ENCODE measurements around the gene PVALEF. TPM values are rescaled to one million over a fixed set of nuclear protein-coding genes. Genes with fewer than 3 reads are reported as not detected.
A peak's percentile ranks its signal among the peaks of the same experiment; 100 is the strongest.

Gene PVALEF
- total RNA-seq, 1 experiment from 2014 or later = not detected

- peaks cover 15% of the 10 kb centered on the region in 2 experiments for H3K4me1 Mint-ChIP-seq
- no peak overlapping the region for H2AK5ac ChIP-seq (ENCODE audit: insufficient read length, low read length)
- no peak overlapping the region for H3T11ph ChIP-seq (ENCODE audit: low read length)
- H4K91ac ChIP-seq (ENCODE audit: insufficient read length, low read depth, low read length) = no peak overlapping the region
- H3K9ac ChIP-seq (ENCODE audit: extremely low read depth, insufficient read length, low read length) = peak overlapping the region; percentile 4
- no peak overlapping the region for H2BK120ac ChIP-seq (ENCODE audit: low read depth, low read length, poor library complexity, severe bottlenecking)
- no peak overlapping the region for H3K56ac ChIP-seq (ENCODE audit: insufficient read length, low read depth, low read length)
- H3K4me3 Mint-ChIP-seq = peak overlapping the region; percentile 69 to 83
- H3K4ac ChIP-seq (ENCODE audit: low read depth, low read length) = no peak overlapping the region
- no peak overlapping the region for H3K18ac ChIP-seq (ENCODE audit: insufficient read length, low read depth, low read length)
- H3K9me3 Mint-ChIP-seq = no peaks in the 10 kb centered on the region; a peak in 1 of 5 replicates
- H3K23ac ChIP-seq (ENCODE audit: insufficient read length, low read depth, low read length) = no peak overlapping the region
- peaks cover 20% of the 10 kb centered on the region for H3K27me3 Mint-ChIP-seq (ENCODE audit: low read depth)
- WGBS (ENCODE audit: extremely low coverage, insufficient read length, low lambda C conversion rate) = no CpG with 5 or more reads among the region's 30 CpGs
- 0 out of 2 replicates have a peak overlapping the region, but pooled peaks have one; percentile 38 for H3K14ac ChIP-seq (ENCODE audit: insufficient read depth, low read length)
- no peak overlapping the region for H2BK12ac ChIP-seq (ENCODE audit: insufficient read length, low read depth, low read length)
- peak overlapping the region; percentile 80 for H3K4me2 ChIP-seq (ENCODE audit: insufficient read depth, insufficient read length, low read length)
- no peak for DNase-seq
- H2BK5ac ChIP-seq (ENCODE audit: insufficient read length, low read length) = no peak overlapping the region
- no peak overlapping the region for H3K27ac Mint-ChIP-seq
- no peak overlapping the region for H4K8ac ChIP-seq (replicated peaks; ENCODE audit: insufficient read length, low read depth, low read length)
- no peak overlapping the region for H2AFZ ChIP-seq (ENCODE audit: low read length)
- H3K9me3 ChIP-seq (ENCODE audit: control insufficient read depth, low read depth, low read length) = no peaks in the 10 kb centered on the region
- peaks cover 6% of the 10 kb centered on the region for H3K79me1 ChIP-seq (ENCODE audit: insufficient read depth, low read depth, low read length, poor library complexity, severe bottlenecking)
- H3K27me3 ChIP-seq (ENCODE audit: insufficient read depth, low read length) = no peaks in the 10 kb centered on the region
- H2BK20ac ChIP-seq (ENCODE audit: low read depth, low read length, poor library complexity, severe bottlenecking) = no peak overlapping the region
- no peaks in the 10 kb centered on the region for H4K20me1 ChIP-seq (ENCODE audit: control insufficient read depth, insufficient read depth, insufficient read length)
- no peaks in the 10 kb centered on the region for H3K79me2 ChIP-seq (ENCODE audit: insufficient read depth, low read length)
- no peak for TF ChIP-seq CTCF (conservative IDR thresholded peaks at IDR 0.05)
- peaks cover 14% of the 10 kb centered on the region for H3K23me2 ChIP-seq (ENCODE audit: insufficient read length, low read depth, low read length, poor library complexity, severe bottlenecking)
- no peaks in the 10 kb centered on the region; the same call in 1 of the 2 replicates for H3K4me1 ChIP-seq (ENCODE audit: insufficient read depth, low read length)
- no peak overlapping the region for H4K5ac ChIP-seq (ENCODE audit: insufficient read length, low read depth, low read length)
- no peak overlapping the region for H2BK15ac ChIP-seq (ENCODE audit: low read depth, low read length)
- no peak overlapping the region for H3K27ac ChIP-seq (ENCODE audit: insufficient read length, low read depth, low read length)
- H3K36me3 Mint-ChIP-seq (ENCODE audit: insufficient read depth in 1 of 3, low read depth in 3 of 3) = peaks cover 2 to 12% (median 8%) of the 10 kb centered on the region in 3 experiments
These were observed 57.3 kb downstream of the PVALEF start for GRCh38 chr17:81222620-81222905.

All from H9 (cell line).